Measurements from ENCODE around the gene SLC27A6.
"Not testable (repeated sequence)": the region's sequence is repeated elsewhere in the genome, so short reads cannot be mapped to it uniquely, and the experiment has no call there.

SLC27A6 gene

GRCh38 chr5:129001841-129002526 is 36.7 kb downstream of the SLC27A6 start:
- no peak for DNase-seq

GRCh38 chr5:129002527-129002842 is 37.2 kb downstream of the SLC27A6 start:
- no peak for DNase-seq

GRCh38 chr5:129003232-129003631 is 37.9 kb downstream of the SLC27A6 start:
- no peak for DNase-seq

GRCh38 chr5:129014185-129014584 is 48.9 kb downstream of the SLC27A6 start:
- DNase-seq, result no peak

- DNase-seq, result no peak
Observed at GRCh38 chr5:129018837-129019236, 53.5 kb downstream of the SLC27A6 start.

- no peak for DNase-seq
Observed at GRCh38 chr5:129019401-129019908, 54.2 kb downstream of the SLC27A6 start.

- DNase-seq, result no peak
Observed at GRCh38 chr5:129020683-129021082, 55.4 kb downstream of the SLC27A6 start.

GRCh38 chr5:129021744-129022143 is 56.5 kb downstream of the SLC27A6 start:
- DNase-seq, result no peak

GRCh38 chr5:129022599-129022998 is 57.3 kb downstream of the SLC27A6 start:
- DNase-seq, result no peak

- no peak for DNase-seq
Observed at GRCh38 chr5:129027260-129027659, 62.0 kb downstream of the SLC27A6 start.

GRCh38 chr5:129031886-129032683 is 66.8 kb downstream of the SLC27A6 start:
- no peak for DNase-seq

- DNase-seq, result not testable (repeated sequence)
Observed at GRCh38 chr5:129036257-129036656, 71.0 kb downstream of the SLC27A6 start.

- DNase-seq, result no peak
Observed at GRCh38 chr5:129041196-129041881, 76.1 kb downstream of the SLC27A6 start.

GRCh38 chr5:129042306-129042705 is 77.0 kb downstream of the SLC27A6 start:
- DNase-seq, result no peak

GRCh38 chr5:129043894-129044293 is 78.6 kb downstream of the SLC27A6 start:
- no peak for DNase-seq

GRCh38 chr5:129046151-129046550 is 80.9 kb downstream of the SLC27A6 start:
- no peak for DNase-seq

GRCh38 chr5:129048509-129048908 is 83.2 kb downstream of the SLC27A6 start:
- DNase-seq, result no peak

- DNase-seq, result no peak
Observed at GRCh38 chr5:129049126-129049799, 84.0 kb downstream of the SLC27A6 start.

GRCh38 chr5:129051283-129051682 is 86.0 kb downstream of the SLC27A6 start:
- DNase-seq, result no peak

GRCh38 chr5:129053438-129053837 is 88.2 kb downstream of the SLC27A6 start:
- no peak for DNase-seq

- DNase-seq, result no peak
Observed at GRCh38 chr5:129057329-129057728, 92.0 kb downstream of the SLC27A6 start.

GRCh38 chr5:129061849-129062248 is 96.6 kb downstream of the SLC27A6 start:
- no peak for DNase-seq

GRCh38 chr5:129063483-129064113 is 98.3 kb downstream of the SLC27A6 start:
- no peak for DNase-seq
